GM12891 (cell line): Measurements from ENCODE around the gene CAPS.

Experiments used
- POLR2A ChIP-seq: IDR thresholded peaks from 2 replicates; pipeline ENCODE4 v1.6.1; 2011; ENCODE audit warnings: low read depth, low read length, control low read depth
- POLR2AphosphoS5 ChIP-seq: IDR thresholded peaks from 2 replicates; pipeline ENCODE4 v1.6.1; 2011; ENCODE audit warnings: low read depth, low read length, control low read depth

DNA sequence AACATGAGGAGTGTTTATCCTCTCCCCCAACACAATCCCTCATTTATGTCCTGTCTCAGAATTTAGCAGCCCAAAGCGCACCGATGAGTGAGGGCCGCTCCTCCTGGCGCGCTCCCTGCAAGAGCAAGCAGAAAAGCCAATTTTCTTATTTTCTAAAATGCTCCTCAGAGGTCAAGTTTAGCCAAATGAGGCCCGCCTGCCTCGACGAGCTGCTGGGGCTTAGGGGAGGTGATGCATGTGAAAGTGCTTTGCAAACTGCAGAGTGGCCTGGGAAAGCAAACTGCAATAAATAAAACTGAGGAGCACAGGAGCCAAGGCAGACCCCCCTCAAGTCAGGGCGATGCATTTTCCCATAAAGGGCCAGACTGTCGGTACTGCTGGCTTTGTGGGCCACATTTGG, 29.0 kb downstream of the CAPS start:
- TF ChIP-seq POLR2A (no peak), POLR2AphosphoS5 (no peak)
